GM19099 (cell line): ENCODE results near the gene SFRP5.

ENCODE experiments used
- POLR2A ChIP-seq: IDR thresholded peaks from 3 replicates; pipeline ENCODE4 v1.6.1; 2011; ENCODE audit warnings: low read depth; ENCODE audit not compliant: insufficient read length; ENCODE audit errors: extremely low read depth

SFRP5 gene

GRCh38 chr10:97771913-97772823 lies at the start of gene SFRP5:
TSS of gene SFRP5 (minus strand) at chr10:97771999. CDS start at chr10:97771833, 166 bp downstream.
- no peak for TF ChIP-seq POLR2A

- TF ChIP-seq POLR2A: no peak
Observed at GRCh38 chr10:97820096-97820704, 48.4 kb upstream of the SFRP5 start.

- no peak for TF ChIP-seq POLR2A
Observed at GRCh38 chr10:97818572-97818971, 46.8 kb upstream of the SFRP5 start.

GRCh38 chr10:97816609-97817008 lies 44.8 kb upstream of the SFRP5 start:
- no peak for TF ChIP-seq POLR2A

GRCh38 chr10:97814996-97815395 lies 43.2 kb upstream of the SFRP5 start:
- no peak for TF ChIP-seq POLR2A

GRCh38 chr10:97813311-97813710 lies 41.5 kb upstream of the SFRP5 start:
- TF ChIP-seq POLR2A: no peak

- no peak for TF ChIP-seq POLR2A
Observed at GRCh38 chr10:97812696-97813095, 40.9 kb upstream of the SFRP5 start.

GRCh38 chr10:97811958-97812357 lies 40.2 kb upstream of the SFRP5 start:
- TF ChIP-seq POLR2A: no peak

- no peak for TF ChIP-seq POLR2A
Observed at GRCh38 chr10:97810446-97810845, 38.6 kb upstream of the SFRP5 start.

GRCh38 chr10:97805949-97806348 lies 34.1 kb upstream of the SFRP5 start:
- no peak for TF ChIP-seq POLR2A

- no peak for TF ChIP-seq POLR2A
Observed at GRCh38 chr10:97805096-97805884, 33.5 kb upstream of the SFRP5 start.

- no peak for TF ChIP-seq POLR2A
Observed at GRCh38 chr10:97801422-97801821, 29.6 kb upstream of the SFRP5 start.

- TF ChIP-seq POLR2A: no peak
Observed at GRCh38 chr10:97800474-97800873, 28.7 kb upstream of the SFRP5 start.

- no peak for TF ChIP-seq POLR2A
Observed at GRCh38 chr10:97798958-97799610, 27.3 kb upstream of the SFRP5 start.

GRCh38 chr10:97796651-97797050 lies 24.9 kb upstream of the SFRP5 start:
- no peak for TF ChIP-seq POLR2A

GRCh38 chr10:97795886-97796285 lies 24.1 kb upstream of the SFRP5 start:
- TF ChIP-seq POLR2A: no peak
